ENCODE measurements around the gene PLEKHM2.

PLEKHM2 gene

DNA sequence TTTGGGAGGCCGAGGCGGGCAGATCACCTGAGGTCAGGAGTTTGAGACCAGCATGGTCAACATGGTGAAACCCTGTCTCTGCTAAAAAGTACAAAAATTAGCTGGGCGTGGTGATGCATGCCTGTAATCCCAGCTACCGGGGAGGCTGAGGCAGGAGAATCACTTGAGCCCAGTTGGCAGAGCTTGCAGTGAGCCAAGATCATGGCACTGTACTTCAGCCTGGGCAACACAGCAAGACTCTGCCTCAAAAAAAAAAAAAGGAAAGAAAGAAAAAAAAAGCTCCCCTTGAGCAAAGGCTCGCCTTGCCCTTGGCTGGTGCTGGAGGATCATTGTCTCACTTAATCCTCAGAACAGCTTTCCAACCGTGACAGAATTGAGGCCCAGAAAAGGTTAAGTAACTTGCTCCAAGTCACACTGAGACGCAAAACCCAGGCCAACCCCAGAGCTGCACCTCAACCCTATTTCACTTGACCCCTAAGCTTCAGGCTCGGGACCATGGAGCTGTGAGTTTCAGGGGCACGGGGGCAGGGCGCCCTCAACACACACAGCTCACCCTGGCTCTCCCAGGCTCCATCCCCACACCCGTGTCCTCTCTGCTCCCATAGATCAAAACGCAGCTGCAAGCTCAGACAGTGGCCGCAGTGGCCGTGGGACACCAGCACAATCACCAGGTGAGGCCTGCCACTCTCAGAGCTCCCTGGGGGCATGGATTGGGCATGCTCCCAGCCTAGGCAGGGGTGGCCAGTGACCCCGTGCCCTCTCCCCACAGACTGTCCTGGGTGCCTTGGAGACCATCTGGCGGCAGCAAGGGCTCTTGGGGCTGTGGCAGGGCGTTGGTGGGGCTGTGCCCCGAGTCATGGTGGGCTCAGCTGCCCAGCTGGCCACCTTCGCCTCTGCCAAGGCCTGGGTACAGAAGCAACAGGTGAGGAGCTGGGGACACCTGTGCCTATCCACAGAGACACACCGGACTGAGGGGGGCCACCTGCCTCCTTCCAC lies 53.5 kb downstream of the PLEKHM2 start:
- Histone ChIP-seq H3K4me3 (replicated peaks; ENCODE audit: insufficient read depth, low read length) (no peak overlapping the region), H3K27ac (replicated peaks) (no peak overlapping the region), H3K27me3 (ENCODE audit: insufficient read depth, poor library complexity, severe bottlenecking) (no peaks in the 10 kb centered on the region)
- DNase-seq (ENCODE audit: low read depth in 1 of 2, low spot score in 1 of 2), result no peak
- no peak for TF ChIP-seq POLR2AphosphoS5 (IDR thresholded peaks at IDR 0.05; ENCODE audit: low read depth)
- TF ChIP-seq, protein P1, sequence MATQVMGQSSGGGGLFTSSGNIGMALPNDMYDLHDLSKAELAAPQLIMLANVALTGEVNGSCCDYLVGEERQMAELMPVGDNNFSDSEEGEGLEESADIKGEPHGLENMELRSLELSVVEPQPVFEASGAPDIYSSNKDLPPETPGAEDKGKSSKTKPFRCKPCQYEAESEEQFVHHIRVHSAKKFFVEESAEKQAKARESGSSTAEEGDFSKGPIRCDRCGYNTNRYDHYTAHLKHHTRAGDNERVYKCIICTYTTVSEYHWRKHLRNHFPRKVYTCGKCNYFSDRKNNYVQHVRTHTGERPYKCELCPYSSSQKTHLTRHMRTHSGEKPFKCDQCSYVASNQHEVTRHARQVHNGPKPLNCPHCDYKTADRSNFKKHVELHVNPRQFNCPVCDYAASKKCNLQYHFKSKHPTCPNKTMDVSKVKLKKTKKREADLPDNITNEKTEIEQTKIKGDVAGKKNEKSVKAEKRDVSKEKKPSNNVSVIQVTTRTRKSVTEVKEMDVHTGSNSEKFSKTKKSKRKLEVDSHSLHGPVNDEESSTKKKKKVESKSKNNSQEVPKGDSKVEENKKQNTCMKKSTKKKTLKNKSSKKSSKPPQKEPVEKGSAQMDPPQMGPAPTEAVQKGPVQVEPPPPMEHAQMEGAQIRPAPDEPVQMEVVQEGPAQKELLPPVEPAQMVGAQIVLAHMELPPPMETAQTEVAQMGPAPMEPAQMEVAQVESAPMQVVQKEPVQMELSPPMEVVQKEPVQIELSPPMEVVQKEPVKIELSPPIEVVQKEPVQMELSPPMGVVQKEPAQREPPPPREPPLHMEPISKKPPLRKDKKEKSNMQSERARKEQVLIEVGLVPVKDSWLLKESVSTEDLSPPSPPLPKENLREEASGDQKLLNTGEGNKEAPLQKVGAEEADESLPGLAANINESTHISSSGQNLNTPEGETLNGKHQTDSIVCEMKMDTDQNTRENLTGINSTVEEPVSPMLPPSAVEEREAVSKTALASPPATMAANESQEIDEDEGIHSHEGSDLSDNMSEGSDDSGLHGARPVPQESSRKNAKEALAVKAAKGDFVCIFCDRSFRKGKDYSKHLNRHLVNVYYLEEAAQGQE (IDR thresholded peaks at IDR 0.05; ENCODE audit: insufficient replicate concordance, low read depth), result no peak
- TF ChIP-seq, protein P2, sequence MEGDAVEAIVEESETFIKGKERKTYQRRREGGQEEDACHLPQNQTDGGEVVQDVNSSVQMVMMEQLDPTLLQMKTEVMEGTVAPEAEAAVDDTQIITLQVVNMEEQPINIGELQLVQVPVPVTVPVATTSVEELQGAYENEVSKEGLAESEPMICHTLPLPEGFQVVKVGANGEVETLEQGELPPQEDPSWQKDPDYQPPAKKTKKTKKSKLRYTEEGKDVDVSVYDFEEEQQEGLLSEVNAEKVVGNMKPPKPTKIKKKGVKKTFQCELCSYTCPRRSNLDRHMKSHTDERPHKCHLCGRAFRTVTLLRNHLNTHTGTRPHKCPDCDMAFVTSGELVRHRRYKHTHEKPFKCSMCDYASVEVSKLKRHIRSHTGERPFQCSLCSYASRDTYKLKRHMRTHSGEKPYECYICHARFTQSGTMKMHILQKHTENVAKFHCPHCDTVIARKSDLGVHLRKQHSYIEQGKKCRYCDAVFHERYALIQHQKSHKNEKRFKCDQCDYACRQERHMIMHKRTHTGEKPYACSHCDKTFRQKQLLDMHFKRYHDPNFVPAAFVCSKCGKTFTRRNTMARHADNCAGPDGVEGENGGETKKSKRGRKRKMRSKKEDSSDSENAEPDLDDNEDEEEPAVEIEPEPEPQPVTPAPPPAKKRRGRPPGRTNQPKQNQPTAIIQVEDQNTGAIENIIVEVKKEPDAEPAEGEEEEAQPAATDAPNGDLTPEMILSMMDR (IDR thresholded peaks at IDR 0.05; ENCODE audit: insufficient read depth, low read length), result no peak
- no peak for TF ChIP-seq GABPA (IDR thresholded peaks at IDR 0.05; ENCODE audit: low read depth)
- TF ChIP-seq SPI1 (IDR thresholded peaks at IDR 0.05; ENCODE audit: borderline replicate concordance, low read depth), result no peak

DNA sequence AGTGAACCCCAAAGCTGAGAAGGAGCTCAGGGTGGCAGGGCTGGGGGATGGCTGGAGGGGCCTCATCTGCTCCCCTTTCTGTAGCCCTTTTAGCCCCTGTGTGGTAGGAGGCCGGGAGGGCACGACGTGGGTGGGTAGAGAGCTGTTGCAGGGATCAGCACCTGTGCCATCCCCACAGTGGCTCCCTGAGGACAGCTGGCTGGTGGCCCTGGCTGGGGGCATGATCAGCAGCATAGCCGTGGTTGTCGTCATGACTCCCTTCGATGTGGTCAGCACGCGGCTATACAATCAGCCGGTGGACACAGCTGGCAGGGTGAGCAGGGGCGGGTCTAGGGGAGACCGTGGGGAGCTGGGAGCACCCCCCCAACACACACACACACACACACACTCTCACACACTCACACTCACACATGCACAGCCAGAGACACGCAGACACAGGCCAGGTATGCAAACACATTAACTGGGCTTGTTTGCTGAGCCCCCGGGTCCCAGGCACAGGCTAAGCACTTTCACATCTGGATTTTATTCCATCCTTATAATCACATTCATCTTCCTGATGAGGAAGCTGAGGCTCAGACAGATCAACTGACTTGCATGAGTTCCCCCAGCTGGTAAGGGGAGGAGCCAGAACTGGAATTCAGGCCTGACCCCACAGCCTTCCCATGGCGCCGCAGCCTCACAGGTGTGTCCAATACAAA lies 54.4 kb downstream of the PLEKHM2 start:
- Histone ChIP-seq H3K4me3 (replicated peaks; ENCODE audit: insufficient read depth, low read length) (no peak overlapping the region), H3K27ac (replicated peaks) (no peak overlapping the region), H3K27me3 (ENCODE audit: insufficient read depth, poor library complexity, severe bottlenecking) (no peaks in the 10 kb centered on the region)
- TF ChIP-seq POLR2AphosphoS5 (IDR thresholded peaks at IDR 0.05; ENCODE audit: low read depth) (no peak), GABPA (IDR thresholded peaks at IDR 0.05; ENCODE audit: low read depth) (no peak), SPI1 (IDR thresholded peaks at IDR 0.05; ENCODE audit: borderline replicate concordance, low read depth) (no peak)
- TF ChIP-seq, protein P1 (IDR thresholded peaks at IDR 0.05; ENCODE audit: insufficient replicate concordance, low read depth), result no peak
- TF ChIP-seq, protein P2 (IDR thresholded peaks at IDR 0.05; ENCODE audit: insufficient read depth, low read length), result no peak
- DNase-seq (ENCODE audit: low read depth in 1 of 2, low spot score in 1 of 2), result no peak

DNA sequence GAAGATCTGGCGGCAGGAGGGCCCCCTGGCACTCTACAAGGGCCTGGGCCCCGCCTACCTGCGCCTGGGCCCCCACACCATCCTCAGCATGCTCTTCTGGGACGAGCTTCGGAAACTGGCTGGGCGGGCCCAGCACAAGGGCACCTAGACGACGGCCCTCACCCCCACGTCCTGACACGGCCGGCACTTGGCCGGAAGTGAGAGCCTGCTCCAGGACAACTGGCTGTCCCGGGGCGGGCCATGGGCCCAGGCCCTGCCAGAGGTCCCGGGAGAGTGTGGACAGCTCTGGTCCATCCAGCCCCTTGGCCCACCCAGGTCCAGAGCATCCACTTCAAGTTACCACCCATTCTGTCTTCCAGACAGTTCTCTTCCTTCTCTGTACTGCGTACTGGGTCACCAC lies 55.1 kb downstream of the PLEKHM2 start:
- no peak for DNase-seq (ENCODE audit: low read depth in 1 of 2, low spot score in 1 of 2)
- H3K27ac ChIP-seq (replicated peaks), result no peak overlapping the region
- H3K27me3 ChIP-seq (ENCODE audit: insufficient read depth, poor library complexity, severe bottlenecking), result no peaks in the 10 kb centered on the region
- TF ChIP-seq SPI1 (IDR thresholded peaks at IDR 0.05; ENCODE audit: borderline replicate concordance, low read depth) (no peak), GABPA (IDR thresholded peaks at IDR 0.05; ENCODE audit: low read depth) (no peak), POLR2AphosphoS5 (IDR thresholded peaks at IDR 0.05; ENCODE audit: low read depth) (no peak)
- TF ChIP-seq, protein P2 (IDR thresholded peaks at IDR 0.05; ENCODE audit: insufficient read depth, low read length), result no peak
- TF ChIP-seq, protein P1 (IDR thresholded peaks at IDR 0.05; ENCODE audit: insufficient replicate concordance, low read depth), result no peak
- no peak overlapping the region for H3K4me3 ChIP-seq (replicated peaks; ENCODE audit: insufficient read depth, low read length)

All from HL-60 (cell line).